Parathyroid adenoma (tissue), 2 donors: ENCODE measurements around the gene CD247.

ENCODE experiments used
- H2AFZ ChIP-seq: fragments of 300-600 bp; sonication (generic); one replicate; pipeline ENCODE4 v1.7.0; 2017; ENCODE audit warnings: antibody characterized with exemption, mild to moderate bottlenecking
- H3K27ac ChIP-seq: fragments of 300-600 bp; sonication (generic); one replicate; pipeline ENCODE4 v1.7.0; 2017
- H3K27me3 ChIP-seq: fragments of 300-600 bp; sonication (generic); one replicate; pipeline ENCODE4 v1.7.0; 2017; ENCODE audit warnings: low read length; ENCODE audit not compliant: control insufficient read depth, insufficient read depth
- H3K36me3 ChIP-seq: fragments of 300-600 bp; sonication (generic); one replicate; pipeline ENCODE4 v1.7.0; 2017; ENCODE audit warnings: low read length; ENCODE audit not compliant: control insufficient read depth, insufficient read depth
- H3K4me1 ChIP-seq: fragments of 300-600 bp; sonication (generic); one replicate; pipeline ENCODE4 v1.7.0; 2017; ENCODE audit warnings: control low read depth
- H3K4me2 ChIP-seq: fragments of 300-600 bp; sonication (generic); one replicate; pipeline ENCODE4 v1.7.0; 2017; ENCODE audit warnings: low read length
- H3K4me3 ChIP-seq: fragments of 300-600 bp; sonication (generic); one replicate; pipeline ENCODE4 v1.7.0; 2017; ENCODE audit warnings: low read depth, low read length
- H3K79me2 ChIP-seq: fragments of 300-600 bp; sonication (generic); one replicate; pipeline ENCODE4 v1.7.0; 2017; ENCODE audit warnings: control low read depth
- H3K9ac ChIP-seq: fragments of 300-600 bp; sonication (generic); one replicate; pipeline ENCODE4 v1.7.0; 2017; ENCODE audit warnings: mild to moderate bottlenecking
- H3K9me3 ChIP-seq: fragments of 300-600 bp; sonication (generic); one replicate; pipeline ENCODE4 v1.7.0; 2017; ENCODE audit warnings: low read length; ENCODE audit not compliant: control insufficient read depth
- CTCF ChIP-seq: fragments of 300-600 bp; sonication (generic); IDR thresholded peaks from one replicate; pipeline ENCODE4 v1.7.0; 2017; ENCODE audit warnings: antibody characterized with exemption, mild to moderate bottlenecking
- donor health status: primary hyperparathyroidism.

Gene CD247

GRCh38 chr1:167518331-167518700 is at the start of gene CD247:
TSS of gene CD247 (minus strand) at chr1:167518529. CDS start at chr1:167518465, 64 bp downstream.
- Histone ChIP-seq H3K4me2 (no peak within 1 kb of the TSS), H2AFZ (no peak within 1 kb of the TSS), H3K36me3 (no peaks in the 10 kb centered on the region), H3K79me2 (no peaks in the 10 kb centered on the region), H3K27me3 (no peaks in the 10 kb centered on the region), H3K4me3 (no peak within 1 kb of the TSS), H3K9me3 (no peaks in the 10 kb centered on the region), H3K4me1 (no peaks in the 10 kb centered on the region), H3K9ac (no peak within 1 kb of the TSS), H3K27ac (no peak within 1 kb of the TSS)
- no peak for TF ChIP-seq CTCF

- no peak overlapping the region for H3K9ac ChIP-seq
- H3K4me2 ChIP-seq, result no peak overlapping the region
- H3K36me3 ChIP-seq, result no peaks in the 10 kb centered on the region
- no peak overlapping the region for H3K27ac ChIP-seq
- no peaks in the 10 kb centered on the region for H3K79me2 ChIP-seq
- no peaks in the 10 kb centered on the region for H3K27me3 ChIP-seq
- H3K4me1 ChIP-seq, result no peaks in the 10 kb centered on the region
- no peak overlapping the region for H2AFZ ChIP-seq
- no peak for TF ChIP-seq CTCF
- no peak overlapping the region for H3K4me3 ChIP-seq
- no peaks in the 10 kb centered on the region for H3K9me3 ChIP-seq
Observed at GRCh38 chr1:167567663-167568062, 49.3 kb upstream of the CD247 start.

- Histone ChIP-seq H3K9ac (no peak overlapping the region), H3K4me1 (no peaks in the 10 kb centered on the region), H3K79me2 (no peaks in the 10 kb centered on the region), H3K4me2 (no peak overlapping the region), H3K27ac (no peak overlapping the region), H3K9me3 (no peaks in the 10 kb centered on the region), H2AFZ (no peak overlapping the region), H3K27me3 (no peaks in the 10 kb centered on the region), H3K4me3 (no peak overlapping the region), H3K36me3 (no peaks in the 10 kb centered on the region)
- TF ChIP-seq CTCF, result no peak
Observed at GRCh38 chr1:167566766-167567165, 48.4 kb upstream of the CD247 start.

GRCh38 chr1:167565922-167566321 is 47.6 kb upstream of the CD247 start:
- Histone ChIP-seq H3K4me3 (no peak overlapping the region), H3K9me3 (no peaks in the 10 kb centered on the region)

More at GRCh38 chr1:167565922-167566321, 47.6 kb upstream of the CD247 start:
- no peaks in the 10 kb centered on the region for H3K79me2 ChIP-seq
- H2AFZ ChIP-seq, result no peak overlapping the region
- H3K4me2 ChIP-seq, result no peak overlapping the region
- no peak for TF ChIP-seq CTCF
- H3K36me3 ChIP-seq, result no peaks in the 10 kb centered on the region
- no peaks in the 10 kb centered on the region for H3K4me1 ChIP-seq
- H3K27me3 ChIP-seq, result no peaks in the 10 kb centered on the region
- H3K27ac ChIP-seq, result no peak overlapping the region
- H3K9ac ChIP-seq, result no peak overlapping the region
